Neural progenitor cell (in vitro differentiated cells): ENCODE data around the gene INSC. TPM values are rescaled to one million over a fixed set of nuclear protein-coding genes. Genes with fewer than 3 reads are reported as not detected.

Source experiments
- DNase-seq: peaks from one replicate; pipeline ENCODE4 v3.0.0-alpha.2; 2016; ENCODE audit warnings: low spot score
- H2AFZ ChIP-seq: fragments of 200-600 bp; sonication (generic); replicated peaks from 2 replicates; pipeline ENCODE4 v1.6.1; 2016; ENCODE audit warnings: antibody characterized with exemption
- H3F3A ChIP-seq: fragments of 200-600 bp; sonication (generic); 2 replicates; pipeline ENCODE4 v1.6.1; 2016; ENCODE audit warnings: antibody characterized with exemption, low read depth
- H3K27ac ChIP-seq: fragments of 200-600 bp; sonication (generic); 2 replicates; pipeline ENCODE4 v1.5.1; 2016; ENCODE audit warnings: mild to moderate bottlenecking
- H3K27me3 ChIP-seq: fragments of 200-600 bp; sonication (generic); 2 replicates; pipeline ENCODE4 v1.6.1; 2016; ENCODE audit warnings: mild to moderate bottlenecking, moderate library complexity
- H3K36me3 ChIP-seq: fragments of 200-600 bp; sonication (generic); 2 replicates; pipeline ENCODE4 v1.5.1; 2016
- H3K4me1 ChIP-seq: fragments of 200-600 bp; sonication (generic); 2 replicates; pipeline ENCODE4 v1.6.1; 2016; ENCODE audit warnings: mixed run types
- H3K4me2 ChIP-seq: fragments of 200-600 bp; sonication (generic); 2 replicates; pipeline ENCODE4 v1.6.1; 2016
- H3K4me3 ChIP-seq: fragments of 200-600 bp; sonication (generic); 2 replicates; pipeline ENCODE4 v1.5.1; 2016
- H3K79me2 ChIP-seq: fragments of 200-600 bp; sonication (generic); 2 replicates; pipeline ENCODE4 v1.6.1; 2016; ENCODE audit warnings: low read depth
- H3K9ac ChIP-seq: fragments of 200-600 bp; sonication (generic); 2 replicates; pipeline ENCODE4 v1.6.1; 2016
- H3K9me3 ChIP-seq: fragments of 200-600 bp; sonication (generic); 2 replicates; pipeline ENCODE4 v1.5.1; 2016; ENCODE audit warnings: low read depth
- H4K20me1 ChIP-seq: fragments of 200-600 bp; sonication (generic); 2 replicates; pipeline ENCODE4 v1.6.1; 2016; ENCODE audit warnings: low read depth
- H3K27ac Mint-ChIP-seq: 3 replicates; pipeline ENCODE4 v1.8.0; 2021; ENCODE audit warnings: mixed read lengths
- H3K27me3 Mint-ChIP-seq: 2 replicates; pipeline ENCODE4 v1.8.0; 2022; ENCODE audit warnings: low read depth, mild to moderate bottlenecking, inconsistent platforms, moderate library complexity, mixed read lengths; ENCODE audit not compliant: insufficient read depth
- H3K36me3 Mint-ChIP-seq: 3 replicates; pipeline ENCODE4 v1.8.0; 2021; ENCODE audit warnings: mixed read lengths
- H3K4me1 Mint-ChIP-seq: 3 replicates; pipeline ENCODE4 v1.8.0; 2021; ENCODE audit warnings: mixed read lengths
- H3K4me3 Mint-ChIP-seq: 3 replicates; pipeline ENCODE4 v1.8.0; 2021; ENCODE audit warnings: mild to moderate bottlenecking, moderate library complexity, mixed read lengths
- H3K9me3 Mint-ChIP-seq: 3 replicates; pipeline ENCODE4 v1.8.0; 2020; ENCODE audit warnings: mixed read lengths
- CTCF ChIP-seq: fragments of 200-600 bp; sonication (generic); IDR thresholded peaks from 2 replicates; pipeline ENCODE4 v1.5.1; 2017; ENCODE audit warnings: antibody characterized with exemption, mild to moderate bottlenecking
- EZH2 ChIP-seq: fragments of 200-600 bp; sonication (generic); IDR thresholded peaks from 2 replicates; pipeline ENCODE4 v1.6.1; 2017; ENCODE audit warnings: antibody characterized with exemption, mild to moderate bottlenecking, moderate library complexity
- EZH2phosphoT487 ChIP-seq: fragments of 200-600 bp; sonication (generic); IDR thresholded peaks from 2 replicates; pipeline ENCODE4 v1.6.1; 2017; ENCODE audit warnings: antibody characterized with exemption
- total RNA-seq: library from RNA; depleted of rRNA; stranded (reverse); fragments of >200 nt; gene quantifications from 2 replicates; pipeline ENCODE4 v1.2.3, GENCODE V29; 2015; ENCODE audit warnings: low replicate concordance

The INSC gene
- total RNA-seq, 1 donor from 2014 or later, result 0.09 TPM

GRCh38 chr11:15111215-15111614, 3.5 kb upstream of the INSC start:
- peaks cover 30% of the 10 kb centered on the region for H3K4me1 Mint-ChIP-seq
- H3K9me3 ChIP-seq, result no peaks in the 10 kb centered on the region
- H2AFZ ChIP-seq, result no peak overlapping the region
- H3K4me1 ChIP-seq, result peaks cover 9% of the 10 kb centered on the region
- no peak for DNase-seq
- TF ChIP-seq EZH2 (no peak), CTCF (no peak), EZH2phosphoT487 (no peak)
- H3K36me3 Mint-ChIP-seq, result no peaks in the 10 kb centered on the region
- H4K20me1 ChIP-seq, result no peaks in the 10 kb centered on the region
- H3K27me3 ChIP-seq, result peaks cover 35% of the 10 kb centered on the region
- H3K27ac Mint-ChIP-seq, result no peak overlapping the region
- peaks cover 10% of the 10 kb centered on the region for H3K27me3 Mint-ChIP-seq
- H3K79me2 ChIP-seq, result no peaks in the 10 kb centered on the region
- H3K9ac ChIP-seq, result no peak overlapping the region
- no peaks in the 10 kb centered on the region for H3F3A ChIP-seq
- no peaks in the 10 kb centered on the region for H3K36me3 ChIP-seq
- no peak overlapping the region for H3K4me3 ChIP-seq
- H3K4me3 Mint-ChIP-seq, result no peak overlapping the region
- H3K4me2 ChIP-seq, result no peak overlapping the region
- no peaks in the 10 kb centered on the region for H3K9me3 Mint-ChIP-seq
- no peak overlapping the region for H3K27ac ChIP-seq

GRCh38 chr11:15112131-15112541, 2.6 kb upstream of the INSC start:
- no peaks in the 10 kb centered on the region for H4K20me1 ChIP-seq
- H2AFZ ChIP-seq, result no peak overlapping the region
- Mint-ChIP-seq H3K27me3 (peaks cover 12% of the 10 kb centered on the region), H3K27ac (no peak overlapping the region), H3K4me1 (peaks cover 26% of the 10 kb centered on the region), H3K36me3 (no peaks in the 10 kb centered on the region), H3K9me3 (no peaks in the 10 kb centered on the region), H3K4me3 (peak overlapping the region; percentile 27)
- no peaks in the 10 kb centered on the region for H3F3A ChIP-seq
- H3K4me1 ChIP-seq, result peaks cover 3% of the 10 kb centered on the region
- no peak overlapping the region for H3K27ac ChIP-seq
- no peak overlapping the region for H3K4me2 ChIP-seq
- H3K9me3 ChIP-seq, result no peaks in the 10 kb centered on the region
- DNase-seq, result peak; percentile 9
- H3K4me3 ChIP-seq, result no peak overlapping the region
- H3K79me2 ChIP-seq, result no peaks in the 10 kb centered on the region
- TF ChIP-seq CTCF (no peak), EZH2 (no peak), EZH2phosphoT487 (no peak)
- H3K36me3 ChIP-seq, result no peaks in the 10 kb centered on the region
- peaks cover 41% of the 10 kb centered on the region for H3K27me3 ChIP-seq
- no peak overlapping the region for H3K9ac ChIP-seq

GRCh38 chr11:15113381-15113780, 1.3 kb upstream of the INSC start:
- no peaks in the 10 kb centered on the region for H4K20me1 ChIP-seq
- no peak overlapping the region for H3K27ac Mint-ChIP-seq
- H2AFZ ChIP-seq, result no peak overlapping the region

More at GRCh38 chr11:15113381-15113780, 1.3 kb upstream of the INSC start:
- H3K4me1 ChIP-seq, result peaks cover 3% of the 10 kb centered on the region
- no peaks in the 10 kb centered on the region for H3K9me3 ChIP-seq
- Mint-ChIP-seq H3K36me3 (no peaks in the 10 kb centered on the region), H3K4me3 (peak overlapping the region; percentile 54), H3K4me1 (peaks cover 19% of the 10 kb centered on the region), H3K27me3 (peaks cover 12% of the 10 kb centered on the region), H3K9me3 (no peaks in the 10 kb centered on the region)
- H3K27me3 ChIP-seq, result peaks cover 49% of the 10 kb centered on the region
- H3K4me3 ChIP-seq, result no peak overlapping the region
- no peak overlapping the region for H3K27ac ChIP-seq
- DNase-seq, result no peak
- no peaks in the 10 kb centered on the region for H3K36me3 ChIP-seq
- H3F3A ChIP-seq, result no peaks in the 10 kb centered on the region
- no peak for TF ChIP-seq EZH2phosphoT487
- no peak for TF ChIP-seq EZH2
- no peak for TF ChIP-seq CTCF
- H3K9ac ChIP-seq, result no peak overlapping the region
- no peak overlapping the region for H3K4me2 ChIP-seq
- H3K79me2 ChIP-seq, result no peaks in the 10 kb centered on the region
